NCI-H774 (cell line): ENCODE data around the gene STRIP1.

Experiments
- DNase-seq: peaks from one replicate; lab custom pipeline; 2025; lab: John Stamatoyannopoulos, UW

Gene STRIP1

DNA sequence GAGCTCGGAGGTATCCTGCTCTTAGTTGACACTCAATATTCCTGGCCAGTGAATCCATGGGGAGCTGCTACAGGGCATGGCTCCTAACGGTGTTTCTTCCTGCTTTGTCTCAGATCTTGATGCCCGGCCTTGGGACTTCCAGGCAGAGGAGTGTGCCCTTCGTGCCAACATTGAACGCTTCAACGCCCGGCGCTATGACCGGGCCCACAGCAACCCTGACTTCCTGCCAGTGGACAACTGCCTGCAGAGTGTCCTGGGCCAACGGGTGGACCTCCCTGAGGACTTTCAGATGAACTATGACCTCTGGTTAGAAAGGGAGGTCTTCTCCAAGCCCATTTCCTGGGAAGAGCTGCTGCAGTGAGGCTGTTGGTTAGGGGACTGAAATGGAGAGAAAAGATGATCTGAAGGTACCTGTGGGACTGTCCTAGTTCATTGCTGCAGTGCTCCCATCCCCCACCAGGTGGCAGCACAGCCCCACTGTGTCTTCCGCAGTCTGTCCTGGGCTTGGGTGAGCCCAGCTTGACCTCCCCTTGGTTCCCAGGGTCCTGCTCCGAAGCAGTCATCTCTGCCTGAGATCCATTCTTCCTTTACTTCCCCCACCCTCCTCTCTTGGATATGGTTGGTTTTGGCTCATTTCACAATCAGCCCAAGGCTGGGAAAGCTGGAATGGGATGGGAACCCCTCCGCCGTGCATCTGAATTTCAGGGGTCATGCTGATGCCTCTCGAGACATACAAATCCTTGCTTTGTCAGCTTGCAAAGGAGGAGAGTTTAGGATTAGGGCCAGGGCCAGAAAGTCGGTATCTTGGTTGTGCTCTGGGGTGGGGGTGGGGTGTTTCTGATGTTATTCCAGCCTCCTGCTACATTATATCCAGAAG, 19.4 kb downstream of the STRIP1 start:
- peak; percentile 2 for DNase-seq

- DNase-seq = no peak
These were observed 21.3 kb downstream of the STRIP1 start for GRCh38 chr1:110055493-110056284.

DNA sequence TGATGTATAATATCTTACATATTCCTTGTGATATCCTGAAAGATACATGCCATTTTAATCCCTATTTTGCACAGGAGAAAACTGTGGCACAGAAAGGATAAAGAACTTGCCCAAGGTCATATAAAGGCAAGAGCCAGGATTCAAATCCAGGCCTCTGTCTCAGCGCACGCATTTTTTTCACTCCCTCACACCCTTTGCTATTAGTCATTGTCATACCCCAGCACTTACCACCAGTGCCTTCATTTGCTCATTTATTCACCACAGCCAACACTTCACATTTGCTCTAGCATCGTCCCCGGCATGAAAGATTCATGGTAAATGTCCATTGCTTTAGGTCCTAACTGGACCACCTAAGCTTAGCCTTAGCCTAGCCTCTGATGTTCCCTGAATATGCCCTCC, 21.9 kb downstream of the STRIP1 start:
- no peak for DNase-seq

DNA sequence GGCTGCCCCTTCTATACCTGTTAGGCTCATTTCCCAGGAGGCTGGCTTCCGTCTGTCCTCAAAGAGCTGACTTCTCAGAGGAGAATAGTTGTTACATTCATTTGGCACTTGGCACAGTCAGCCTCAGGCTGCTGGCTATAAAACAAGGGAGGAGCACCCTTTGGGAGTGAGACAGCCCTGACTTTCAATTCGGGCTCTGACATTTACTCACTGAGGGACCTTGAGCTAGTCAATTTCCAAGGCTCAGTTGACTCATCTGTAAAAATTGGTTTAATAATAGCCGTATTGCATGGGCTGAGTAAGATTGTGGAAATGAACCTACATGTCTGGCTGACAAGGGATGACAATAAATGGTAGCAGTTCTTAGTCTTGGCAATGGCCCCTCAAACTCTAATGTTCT, 22.4 kb downstream of the STRIP1 start:
- DNase-seq = no peak

GRCh38 chr1:110057963-110058518, 23.6 kb downstream of the STRIP1 start:
- DNase-seq = no peak

DNA sequence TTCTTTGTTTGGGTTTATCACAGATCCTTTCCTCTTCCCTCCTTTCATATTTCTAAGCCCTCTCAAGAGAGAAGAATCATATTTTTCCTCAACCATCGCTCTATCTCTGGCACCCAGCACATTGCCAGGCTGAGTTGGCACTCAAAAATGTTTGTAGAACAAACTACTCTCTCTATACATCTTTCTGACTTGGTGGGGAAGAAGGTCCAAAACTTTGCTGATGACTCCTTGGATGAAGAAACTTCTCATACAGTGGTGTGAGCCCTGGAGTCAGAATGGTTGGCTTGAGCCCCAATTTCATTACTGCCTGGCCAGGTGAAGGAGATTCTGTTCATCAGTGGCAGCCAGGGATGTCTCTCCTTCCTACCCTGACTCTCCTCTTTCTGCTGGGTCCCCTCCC, 24.2 kb downstream of the STRIP1 start:
- DNase-seq = no peak

DNA sequence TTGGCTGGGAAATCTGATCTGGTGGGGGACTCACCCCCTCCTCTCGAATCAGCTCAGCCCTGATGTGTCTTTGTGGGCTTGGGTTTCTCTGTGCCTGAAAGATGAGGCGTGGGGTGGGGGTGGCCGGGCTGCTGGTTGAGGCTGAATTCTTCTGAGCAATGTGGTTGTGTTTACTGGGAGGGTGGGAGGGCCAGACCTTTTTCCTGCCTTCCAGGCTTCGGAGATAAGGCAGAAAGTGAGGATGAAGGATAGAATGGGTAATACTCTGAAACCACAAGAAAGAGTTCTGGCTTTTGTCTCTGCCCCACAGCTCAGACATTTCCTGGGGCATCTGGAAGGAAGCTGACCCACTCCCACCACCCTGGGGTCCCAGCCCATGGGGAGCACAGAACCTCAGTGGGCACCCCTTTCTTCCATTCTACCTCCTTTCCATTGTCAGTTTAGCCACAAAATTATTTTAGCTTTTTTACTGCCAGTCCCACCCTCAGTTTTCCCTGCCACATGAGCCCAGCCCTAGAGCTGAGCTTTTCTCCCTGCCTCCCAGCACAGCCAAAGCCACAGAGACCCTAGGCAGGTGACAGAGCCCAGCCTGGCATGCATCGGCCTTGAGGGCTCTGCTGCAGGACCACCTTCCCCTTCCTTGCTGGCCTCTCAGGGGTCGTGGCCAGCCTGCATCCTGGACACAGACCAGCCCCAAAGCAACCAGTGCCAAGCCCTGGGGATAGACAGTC, 24.9 kb downstream of the STRIP1 start:
- no peak for DNase-seq

GRCh38 chr1:110060034-110060661, 25.7 kb downstream of the STRIP1 start:
- DNase-seq = no peak

DNA sequence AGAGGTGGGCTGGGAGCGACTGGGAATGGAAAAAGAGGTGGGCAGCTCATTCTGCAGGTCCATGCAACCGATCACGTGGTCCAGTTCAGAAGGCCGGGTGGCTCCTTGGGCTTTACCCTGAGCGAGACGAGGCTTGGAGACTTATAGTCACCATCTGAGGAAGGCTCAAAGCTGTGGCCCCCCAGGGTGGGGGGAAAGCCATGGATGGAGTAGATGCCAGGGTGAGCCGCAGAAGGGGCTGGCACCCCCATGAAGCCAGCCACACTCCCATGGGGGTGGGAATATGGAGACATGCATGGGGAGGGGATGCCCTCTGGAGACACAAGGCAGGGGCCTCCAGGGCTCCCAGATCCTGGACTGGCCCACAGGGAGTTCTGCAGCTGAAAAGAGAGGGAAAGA, 26.2 kb downstream of the STRIP1 start:
- DNase-seq = no peak

GRCh38 chr1:110061341-110061740, 26.9 kb downstream of the STRIP1 start:
- DNase-seq = no peak

DNA sequence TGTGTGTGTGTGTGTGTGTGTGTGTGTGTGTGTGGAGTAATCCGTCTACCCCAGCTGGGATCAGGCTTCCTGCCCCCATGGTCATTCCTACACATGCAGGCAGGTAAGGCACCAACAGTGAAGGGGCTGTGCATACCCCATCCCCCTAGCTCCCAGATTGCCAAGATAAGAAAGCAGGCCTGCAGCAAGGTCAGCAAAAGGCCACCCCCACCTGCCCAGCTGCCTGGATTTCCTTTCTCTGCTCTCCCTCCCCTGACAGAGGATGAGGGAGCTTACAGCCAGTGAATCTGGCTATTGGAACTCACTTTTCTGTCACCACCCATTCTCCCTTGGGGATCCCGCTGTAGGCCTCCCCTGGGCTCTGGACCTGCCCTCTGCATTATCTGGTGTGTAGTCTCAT, 28.2 kb downstream of the STRIP1 start:
- DNase-seq = no peak

GRCh38 chr1:110063781-110064180, 29.4 kb downstream of the STRIP1 start:
- DNase-seq = no peak

GRCh38 chr1:110064576-110065337, 30.3 kb downstream of the STRIP1 start:
- no peak for DNase-seq

DNA sequence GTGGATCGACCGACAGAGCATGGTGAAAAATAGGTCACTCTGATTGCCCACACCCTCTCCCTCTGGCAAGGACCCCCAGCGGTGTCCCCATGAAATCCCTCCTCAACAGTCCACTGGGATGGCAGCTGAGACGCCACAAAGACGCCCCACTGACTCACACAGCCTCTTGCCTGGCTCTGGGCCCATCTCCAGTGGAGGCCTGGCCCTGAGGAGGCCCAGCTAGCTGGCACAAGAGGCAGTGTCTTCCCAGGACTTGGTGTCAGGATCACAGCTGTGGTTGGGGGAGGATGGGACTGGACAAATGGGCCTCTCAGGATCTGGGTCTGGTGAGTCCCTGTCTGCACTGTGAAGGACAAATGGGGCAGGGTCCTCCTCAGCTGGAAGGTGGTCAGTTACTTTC, 31.4 kb downstream of the STRIP1 start:
- no peak for DNase-seq

GRCh38 chr1:110067479-110067892, 33.1 kb downstream of the STRIP1 start:
- DNase-seq = no peak

GRCh38 chr1:110067893-110068645, 33.6 kb downstream of the STRIP1 start:
- DNase-seq = no peak

GRCh38 chr1:110068646-110069403, 34.4 kb downstream of the STRIP1 start:
- no peak for DNase-seq

DNA sequence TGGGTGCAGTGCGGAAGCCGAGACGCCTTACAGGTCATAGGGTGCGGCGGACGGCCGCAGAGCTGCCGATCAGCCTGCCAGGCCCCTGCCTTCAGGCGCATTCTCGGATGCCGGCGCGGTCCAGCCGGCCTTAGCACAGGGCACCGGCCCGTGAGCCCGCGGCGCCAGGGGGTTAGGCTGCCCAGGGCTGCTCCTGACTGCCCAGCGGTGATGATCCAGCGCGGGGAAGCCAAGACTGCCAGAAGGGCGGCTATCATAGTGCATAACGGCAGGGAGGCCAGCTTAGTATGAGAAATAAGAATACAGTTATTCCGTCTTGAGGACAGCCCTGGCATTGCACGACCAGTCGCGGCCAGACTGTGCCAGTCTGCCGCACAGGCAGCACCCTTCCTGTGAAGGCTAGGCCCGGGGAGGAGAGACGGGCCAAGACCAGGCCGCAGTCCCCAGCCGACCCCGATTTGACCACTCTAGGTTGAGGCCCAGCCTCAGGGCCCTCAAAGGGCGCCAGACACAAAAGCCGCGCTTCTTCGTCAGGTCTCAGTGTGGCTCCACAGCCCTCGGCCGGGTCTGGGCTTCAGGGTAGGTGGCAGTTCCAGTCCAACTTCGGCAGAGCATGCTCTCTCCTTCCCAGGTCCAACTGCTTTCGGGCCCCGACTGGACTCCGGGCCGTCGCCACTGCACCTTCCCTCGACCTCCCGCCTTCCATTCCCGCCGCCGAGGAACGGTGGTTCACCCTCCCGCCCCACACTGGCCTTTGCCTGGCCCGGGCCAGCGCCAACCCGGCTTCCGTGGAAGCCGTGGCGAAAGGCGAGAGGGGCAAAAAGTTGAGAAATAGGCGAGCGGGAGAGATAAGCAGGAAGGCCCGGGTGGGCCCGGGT, 35.2 kb downstream of the STRIP1 start:
- DNase-seq = no peak

GRCh38 chr1:110070282-110070669, 35.9 kb downstream of the STRIP1 start:
- no peak for DNase-seq
